Left lung (tissue), 10 donors: ENCODE results near the gene CREB5. TPM values are rescaled to one million over a fixed set of nuclear protein-coding genes. Genes with fewer than 3 reads are reported as not detected.

Experiments
- ATAC-seq: fragments of 200-7000 bp; cut with Tn5 transposase; one replicate; pipeline ENCODE4 v1.9.1; 2020; ENCODE audit warnings: moderate library complexity
- DNase-seq, 4 donors: peaks; one replicate each; pipeline ENCODE4 v3.0.0-alpha.2; 2013 to 2020
- H3K27ac ChIP-seq, 2 donors: fragments of 200-600 bp; sonication (generic) in 1 of 2; one replicate each; pipeline versions ENCODE4 v1.5.0 to v1.8.0; 2020 to 2021
- H3K27me3 ChIP-seq, 2 donors: fragments of 200-600 bp; sonication (generic) in 1 of 2; one replicate each; pipeline versions ENCODE4 v1.5.0 to v1.8.0; 2020 to 2021
- H3K36me3 ChIP-seq, 2 donors: fragments of 200-600 bp; sonication (generic) in 1 of 2; one replicate each; pipeline versions ENCODE4 v1.5.0 to v1.8.0; 2020 to 2021
- H3K4me1 ChIP-seq, 2 donors: fragments of 200-600 bp; one replicate each; pipeline ENCODE4 v1.8.0; 2021
- H3K4me3 ChIP-seq, 2 donors: fragments of 200-600 bp; sonication (generic) in 1 of 2; one replicate each; pipeline versions ENCODE4 v1.5.0 to v1.8.0; 2020 to 2021; ENCODE audit warnings: mild to moderate bottlenecking in 1 of 2
- H3K9me3 ChIP-seq, 2 donors: fragments of 200-600 bp; sonication (generic) in 1 of 2; one replicate each; pipeline versions ENCODE4 v1.5.0 to v1.8.0; 2020 to 2021
- CTCF ChIP-seq, 2 donors: fragments of 200-600 bp; sonication (generic) in 1 of 2; IDR thresholded peaks; one replicate each; pipeline versions ENCODE4 v1.5.0 to v1.8.0; 2021; ENCODE audit warnings: antibody characterized with exemption in 2 of 2
- intact Hi-C, 2 donors: fragments of 100-400 bp; cut with DNase I; formaldehyde crosslinking; loops; one replicate each; pipeline versions ENCODE4 v1.11.2 to v1.14.2; 2022
- polyA plus RNA-seq, 6 donors: library from polyadenylated mRNA; unstranded; fragments of 120-200 nt; gene quantifications; one replicate each; pipeline ENCODE4 v1.2.1, GENCODE V29; 2013; ENCODE audit not compliant: insufficient read length in 6 of 6
- total RNA-seq, 2 donors: library from RNA; stranded (reverse); fragmentation: NEBNext Ultra II Directional; extraction: Animal tissue kit (Norgen Biotek cat#: 25700); gene quantifications; one replicate each; pipeline ENCODE4 v1.2.1, GENCODE V29; 2021
- donor health status: DM: no; HTN: yes; CAD: no.
- donor health status: DM: no; HTN: no; CAD: no.

Gene CREB5
- total and polyA plus RNA-seq, 8 donors: 6.6 to 19.9 (median 15.7) TPM

GRCh38 chr7:28571405-28571804, 159.1 kb downstream of the CREB5 start:
- ATAC-seq (no peak), DNase-seq (no peak)
- H3K4me1 ChIP-seq: peaks cover 6% of the 10 kb centered on the region in 2 donors
- no peaks in the 10 kb centered on the region for H3K9me3 ChIP-seq
- intact Hi-C loops: no loop called here
- H3K27ac ChIP-seq: no peak overlapping the region
- TF ChIP-seq CTCF (IDR thresholded peaks at IDR 0.05): no peak
- no peaks in the 10 kb centered on the region for H3K36me3 ChIP-seq
- no peaks in the 10 kb centered on the region for H3K27me3 ChIP-seq
- H3K4me3 ChIP-seq: no peak overlapping the region

GRCh38 chr7:28572321-28573058, 160.2 kb downstream of the CREB5 start:
- peak in 1 of 4 donors; percentile 16 for DNase-seq
- intact Hi-C loops: no loop called here
- H3K27ac ChIP-seq: no peak overlapping the region

GRCh38 chr7:28573059-28573553, 160.8 kb downstream of the CREB5 start:
- no peak overlapping the region for H3K4me3 ChIP-seq

More at GRCh38 chr7:28572321-28573058, 160.2 kb downstream of the CREB5 start:
- H3K4me1 ChIP-seq: peaks cover 6% of the 10 kb centered on the region in 2 donors
- no peaks in the 10 kb centered on the region for H3K9me3 ChIP-seq
- no peak for TF ChIP-seq CTCF (IDR thresholded peaks at IDR 0.05)
- no peaks in the 10 kb centered on the region for H3K36me3 ChIP-seq
- peak; percentile 18 for ATAC-seq
- H3K27me3 ChIP-seq: no peaks in the 10 kb centered on the region
- H3K4me3 ChIP-seq: no peak overlapping the region

GRCh38 chr7:28573651-28574301, 161.5 kb downstream of the CREB5 start:
- Histone ChIP-seq H3K27me3 (no peaks in the 10 kb centered on the region), H3K36me3 (no peaks in the 10 kb centered on the region), H3K9me3 (no peaks in the 10 kb centered on the region), H3K27ac (no peak overlapping the region), H3K4me3 (no peak overlapping the region), H3K4me1 (peaks cover 6% of the 10 kb centered on the region in 2 donors)
- intact Hi-C loops: no loop called here
- DNase-seq (peak in 1 of 4 donors; percentile 18), ATAC-seq (peak; percentile 52)
- no peak for TF ChIP-seq CTCF (IDR thresholded peaks at IDR 0.05)

More at GRCh38 chr7:28573059-28573553, 160.8 kb downstream of the CREB5 start:
- DNase-seq (peak in 2 of 4 donors; percentile 34 to 65), ATAC-seq (peak; percentile 78)
- peaks cover 6% of the 10 kb centered on the region in 2 donors for H3K4me1 ChIP-seq
- H3K36me3 ChIP-seq: no peaks in the 10 kb centered on the region
- no peak for TF ChIP-seq CTCF (IDR thresholded peaks at IDR 0.05)
- H3K27me3 ChIP-seq: no peaks in the 10 kb centered on the region
- intact Hi-C loops: no loop called here
- no peaks in the 10 kb centered on the region for H3K9me3 ChIP-seq
- no peak overlapping the region for H3K27ac ChIP-seq

- intact Hi-C loops: no loop called here
- H3K27ac ChIP-seq: no peak overlapping the region
- H3K36me3 ChIP-seq: no peaks in the 10 kb centered on the region
- no peak overlapping the region for H3K4me3 ChIP-seq
- no peaks in the 10 kb centered on the region for H3K9me3 ChIP-seq
- no peak for ATAC-seq
- H3K4me1 ChIP-seq: peaks cover 6% of the 10 kb centered on the region in 2 donors
- DNase-seq: no peak
- TF ChIP-seq CTCF (IDR thresholded peaks at IDR 0.05): no peak
- no peaks in the 10 kb centered on the region for H3K27me3 ChIP-seq
Measured at GRCh38 chr7:28575241-28575643, 162.9 kb downstream of the CREB5 start.
